GM19463 (cell line): ENCODE results near the gene IDNK.
"Not testable (repeated sequence)": the region's sequence is repeated elsewhere in the genome, so short reads cannot be mapped to it uniquely, and the experiment has no call there.

Experiments
- ATAC-seq: cut with Tn5 transposase; IDR thresholded peaks from one replicate; pipeline ENCODE4 v1.9.1; 2021; ENCODE audit warnings: mild to moderate bottlenecking, moderate library complexity; ENCODE audit not compliant: unreplicated experiment

Gene IDNK

DNA sequence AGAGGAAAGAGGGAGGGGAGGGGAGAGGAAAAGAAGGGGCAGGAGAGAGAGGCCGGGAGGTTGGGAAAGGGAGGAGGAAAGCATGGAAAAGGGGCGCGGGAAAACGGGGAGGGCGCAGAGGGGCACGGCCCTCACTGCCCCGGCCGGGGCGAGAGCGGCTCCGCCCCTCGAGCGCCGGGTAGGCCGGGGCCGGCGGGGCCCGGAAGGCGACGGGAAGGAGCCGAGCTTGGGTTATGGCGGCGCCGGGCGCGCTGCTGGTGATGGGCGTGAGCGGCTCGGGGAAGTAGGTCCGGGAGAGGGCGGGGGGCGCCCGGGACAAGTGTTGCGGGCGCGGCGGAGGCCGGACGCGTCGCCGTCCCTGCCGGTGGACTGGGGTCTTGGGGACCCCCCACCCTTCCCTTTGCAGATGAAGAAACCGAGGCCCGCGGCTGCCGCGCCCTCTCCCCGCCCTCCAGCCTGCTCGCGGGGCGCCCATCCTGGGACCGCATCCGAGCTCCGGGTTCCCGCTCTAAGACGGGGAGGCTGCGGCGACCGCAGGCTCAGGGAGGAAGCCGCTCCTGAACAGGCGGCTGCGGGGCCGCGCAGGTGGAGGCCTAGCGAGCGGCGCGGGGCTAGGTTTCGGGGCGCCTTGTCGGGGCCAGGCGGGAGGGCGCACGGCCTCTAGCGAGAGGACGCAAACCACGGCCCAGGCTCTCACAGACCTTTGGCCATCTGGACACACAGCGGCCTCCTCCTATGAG is at the start of gene IDNK:
TSS of gene IDNK (plus strand) at position 205 of the 740 bp plus-strand sequence. CDS start at position 234, 29 bp downstream.
- ATAC-seq = peak; percentile 80

DNA sequence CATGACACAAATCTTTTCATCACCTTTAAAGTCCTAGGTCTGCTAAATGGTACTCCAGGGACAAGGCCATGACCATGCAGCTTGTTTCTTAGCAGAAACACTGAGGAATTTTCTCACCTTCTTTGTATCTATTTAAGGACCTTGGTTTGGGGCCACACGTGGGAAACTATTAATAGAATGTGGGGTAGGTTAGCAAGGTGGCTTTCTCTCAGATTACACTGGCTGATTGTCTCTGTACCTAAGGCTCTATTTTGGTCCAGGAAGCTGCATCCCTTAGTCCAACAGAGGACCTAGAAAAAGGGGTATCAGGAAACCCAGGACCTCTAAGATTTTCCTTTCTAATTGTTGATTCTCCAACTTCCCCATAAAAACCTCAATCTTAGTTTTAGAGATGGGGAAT is 48.5 kb upstream of the IDNK start:
- no peak for ATAC-seq

DNA sequence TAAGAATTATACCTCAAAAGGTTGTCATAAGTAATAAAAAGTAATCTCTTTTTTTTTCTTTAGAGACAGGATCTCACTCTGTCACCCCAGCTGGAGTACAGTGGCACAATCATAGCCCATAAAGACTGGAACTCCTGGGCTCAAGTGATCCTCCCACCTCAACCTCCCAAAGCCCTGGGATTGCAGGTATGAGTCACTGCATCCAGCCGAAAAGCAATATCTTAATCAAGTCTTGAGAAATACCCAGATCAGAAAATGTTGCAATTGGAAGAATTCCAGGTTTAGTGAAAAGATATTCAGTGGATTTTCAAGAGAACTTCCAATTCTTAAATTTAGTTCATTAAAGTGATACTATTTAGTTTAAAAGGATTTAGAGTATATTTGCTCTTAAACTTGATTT is 40.9 kb upstream of the IDNK start:
- ATAC-seq = no peak

DNA sequence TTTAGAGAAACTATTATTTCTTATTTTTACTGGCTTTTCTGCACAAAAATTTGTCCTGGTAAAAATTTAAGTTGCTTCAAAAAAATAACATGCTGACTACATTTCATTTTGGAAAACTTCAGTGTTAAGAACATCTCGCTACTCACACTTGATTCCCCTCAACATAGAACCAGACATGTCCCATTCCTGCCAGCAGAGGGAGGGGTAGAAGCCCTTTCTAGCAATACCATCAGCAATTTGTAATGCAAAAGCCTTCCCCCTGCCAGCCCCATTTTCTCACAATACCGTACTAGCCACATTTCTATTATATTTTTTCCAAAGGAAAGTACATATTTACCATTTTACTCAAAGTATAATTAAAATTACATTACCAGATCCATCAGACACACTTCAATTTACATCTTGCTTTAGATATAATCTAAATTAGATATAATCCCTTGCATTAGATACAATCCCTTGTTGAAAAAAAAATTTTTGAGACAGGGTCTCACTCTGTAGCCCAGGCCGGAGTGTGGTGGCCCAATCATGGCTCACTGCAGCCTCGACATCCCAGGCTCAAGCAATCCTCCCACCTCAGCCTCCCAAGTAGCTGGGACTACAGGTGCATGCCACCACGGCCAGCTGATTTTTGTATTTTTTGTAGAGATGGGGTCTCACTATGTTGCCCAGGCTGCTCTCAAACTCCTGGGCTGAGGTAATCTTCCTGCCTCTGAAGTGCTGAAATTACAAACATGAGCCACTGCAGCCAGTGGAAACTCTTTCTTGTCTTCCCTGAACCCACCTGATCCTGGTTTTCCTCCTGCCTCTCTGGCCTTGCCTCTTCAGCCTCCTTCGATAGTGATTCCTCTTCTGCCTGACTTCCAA is 39.6 kb upstream of the IDNK start:
- ATAC-seq = peak; percentile 81

DNA sequence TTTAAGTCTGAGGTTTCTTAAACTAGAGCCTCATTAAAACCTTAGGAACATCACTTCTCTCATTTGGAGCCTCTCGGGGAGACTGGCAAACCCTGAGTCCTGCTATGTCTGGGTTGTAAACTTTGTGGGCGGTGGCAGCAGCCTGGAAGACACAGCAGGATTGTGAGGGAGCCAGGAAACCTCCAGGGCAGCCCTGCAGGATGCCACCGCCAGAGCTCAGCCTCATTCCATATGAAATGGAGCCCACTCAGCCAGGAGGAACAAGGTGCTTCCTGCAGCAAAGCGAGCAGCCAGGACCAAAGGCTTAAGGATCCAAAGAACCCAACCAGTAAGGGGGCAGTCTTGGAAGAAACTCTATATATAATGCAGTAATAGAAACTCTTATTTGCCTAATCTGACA is 37.9 kb upstream of the IDNK start:
- no peak for ATAC-seq

DNA sequence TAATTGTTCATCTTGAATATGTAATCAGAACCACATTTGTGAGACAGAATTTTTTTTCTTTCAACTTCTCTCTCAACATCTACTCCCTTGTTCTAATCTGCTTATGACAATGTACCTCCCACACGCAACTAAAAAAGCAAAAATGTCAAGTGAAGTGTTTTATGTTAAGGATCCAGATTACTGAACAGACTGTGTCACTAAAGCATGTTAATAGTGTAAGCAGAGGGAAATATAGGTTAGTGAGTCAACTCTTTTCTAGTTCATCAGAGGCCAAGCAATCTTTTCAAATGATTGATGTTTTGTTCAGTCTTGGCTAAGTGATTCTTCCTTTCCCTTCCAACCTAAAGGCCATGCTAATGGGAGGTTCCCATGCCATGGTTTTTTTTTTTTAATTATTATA is 34.7 kb upstream of the IDNK start:
- ATAC-seq = no peak

DNA sequence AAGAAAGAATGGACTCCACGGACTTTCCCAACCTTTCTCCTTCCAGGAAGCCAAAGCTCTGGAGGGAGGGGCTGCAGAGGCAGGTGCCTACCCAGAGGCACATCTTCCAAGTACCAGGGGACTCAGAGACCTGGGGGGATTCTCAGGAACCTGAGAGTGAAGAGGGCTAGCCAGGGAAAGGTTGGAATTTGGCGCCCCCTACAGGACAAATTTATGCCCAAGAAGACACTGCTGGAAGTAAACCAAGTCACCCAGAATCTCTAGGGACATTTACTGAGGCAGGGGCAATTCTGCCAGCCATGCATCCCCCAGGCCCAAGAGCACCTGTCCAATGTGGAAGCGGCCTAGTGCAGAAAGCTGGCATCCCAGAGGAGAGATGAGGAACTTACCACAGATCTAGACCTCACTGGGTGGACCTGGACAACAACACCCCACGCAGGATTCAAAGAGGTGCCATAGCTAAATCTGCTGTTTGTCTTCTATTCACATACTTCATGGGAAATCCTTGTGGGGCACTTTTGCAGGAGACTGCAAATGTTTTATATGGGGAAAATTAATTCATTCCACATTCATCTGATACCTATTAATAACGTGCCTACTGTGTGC is 25.9 kb upstream of the IDNK start:
- ATAC-seq = no peak

DNA sequence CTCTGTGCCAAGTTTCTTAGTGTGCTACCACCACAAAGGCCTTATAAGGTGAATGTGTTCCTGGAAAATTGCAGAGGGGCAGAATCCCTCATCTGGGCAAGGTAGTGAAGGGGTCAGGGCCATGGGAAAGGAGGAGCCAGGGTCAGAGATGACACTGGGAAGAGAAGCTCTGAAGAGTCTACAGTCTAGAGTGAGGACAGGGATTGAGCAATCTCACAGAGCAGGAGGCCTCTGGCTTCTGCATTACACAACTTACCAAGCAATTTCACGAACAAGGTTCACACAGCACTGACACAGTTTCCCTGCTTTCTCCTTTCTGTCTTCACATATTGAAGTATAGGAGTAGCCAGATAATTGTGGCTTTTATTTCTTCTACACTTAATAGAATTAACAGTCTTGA is 24.5 kb upstream of the IDNK start:
- no peak for ATAC-seq

DNA sequence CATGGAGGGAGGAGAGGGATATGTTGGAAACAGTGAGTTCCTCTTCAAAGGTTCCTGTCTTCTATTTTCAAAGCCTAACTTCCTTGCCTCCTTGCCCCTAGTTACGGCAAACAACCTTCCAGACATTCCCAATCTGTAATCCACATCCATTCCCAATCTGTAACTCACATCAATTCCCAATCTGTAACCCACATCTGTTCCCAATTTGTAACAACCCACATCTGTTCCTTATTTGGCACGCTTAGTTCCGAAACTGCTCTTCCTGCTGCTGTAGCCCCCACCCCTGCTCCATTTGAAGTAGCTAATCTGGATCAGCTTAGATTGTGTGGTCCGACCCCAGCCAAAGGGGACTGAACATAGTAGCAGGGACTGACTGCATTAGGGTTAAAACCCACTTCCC is 23.9 kb upstream of the IDNK start:
- no peak for ATAC-seq

DNA sequence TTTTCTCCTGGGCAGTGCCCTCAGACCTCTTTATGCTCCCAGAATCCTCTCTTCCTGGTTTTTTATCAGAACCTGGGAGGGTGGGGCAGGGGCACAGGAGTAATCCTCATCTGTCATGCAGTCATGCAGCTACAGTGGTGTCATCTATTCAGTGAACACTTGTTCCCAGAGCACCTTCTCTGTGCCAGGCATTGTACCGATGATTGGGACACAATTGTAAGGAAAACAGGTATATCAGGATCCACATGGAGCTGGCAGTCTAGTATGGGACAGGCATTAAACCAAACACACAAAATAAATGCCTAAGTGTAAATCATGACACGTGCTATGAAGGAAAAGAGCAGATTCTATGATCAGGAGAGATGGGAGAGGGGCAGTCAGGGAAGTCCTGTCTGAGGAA is 21.5 kb upstream of the IDNK start:
- ATAC-seq = no peak

DNA sequence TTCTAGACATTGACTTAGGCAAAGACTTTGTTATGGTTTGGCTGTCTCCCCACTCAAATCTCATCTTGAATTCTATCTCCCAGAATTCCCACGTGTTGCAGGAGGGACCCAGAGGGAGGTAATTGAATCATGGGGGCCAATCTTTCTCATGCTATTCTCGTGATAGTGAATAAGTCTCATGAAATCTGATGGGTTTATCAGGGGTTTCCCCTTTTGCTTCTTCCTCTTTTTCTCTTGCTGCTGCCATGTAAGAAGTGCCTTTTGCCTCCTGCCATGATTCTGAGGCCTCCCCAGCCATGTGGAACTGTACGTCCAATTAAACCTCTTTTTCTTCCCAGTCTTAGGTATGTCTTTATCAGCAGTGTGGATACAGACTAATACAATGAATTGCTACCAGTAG is 15.3 kb upstream of the IDNK start:
- not testable (repeated sequence) for ATAC-seq

DNA sequence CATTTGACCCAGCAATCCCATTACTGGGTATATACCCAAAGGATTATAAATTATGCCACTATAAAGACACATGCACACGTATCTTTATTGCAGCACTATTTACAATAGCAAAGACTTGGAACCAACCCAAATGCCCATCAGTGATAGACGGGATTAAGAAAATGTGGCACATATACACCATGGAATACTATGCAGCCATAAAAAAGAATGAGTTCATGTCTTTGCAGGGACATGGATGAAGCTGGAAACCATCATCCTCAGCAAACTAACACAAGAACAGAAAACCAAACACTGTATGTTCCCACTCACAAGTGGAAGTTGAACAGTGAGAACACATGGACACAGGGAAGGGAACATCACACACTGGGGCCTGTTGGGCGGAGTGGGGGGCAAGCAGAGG is 9.6 kb upstream of the IDNK start:
- not testable (repeated sequence) for ATAC-seq

DNA sequence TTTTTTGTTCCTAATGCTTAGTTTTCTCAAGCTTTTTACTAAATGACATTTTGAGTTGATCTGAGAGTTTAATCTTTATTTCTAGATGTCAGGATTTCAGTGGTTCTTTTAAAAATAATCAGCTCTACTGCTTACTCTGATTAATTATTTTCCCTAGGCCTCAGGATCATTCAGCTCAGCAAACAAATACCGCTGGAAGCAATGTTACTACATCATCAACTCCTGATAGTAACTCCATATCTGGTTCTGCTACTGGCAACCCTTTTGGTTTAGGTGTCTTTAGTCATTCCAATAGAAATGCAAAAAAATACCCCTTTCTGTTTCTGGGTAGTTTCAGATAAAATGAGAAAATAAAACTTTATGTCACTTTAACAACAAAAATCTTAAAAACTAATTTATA is 5.6 kb upstream of the IDNK start:
- ATAC-seq = no peak

DNA sequence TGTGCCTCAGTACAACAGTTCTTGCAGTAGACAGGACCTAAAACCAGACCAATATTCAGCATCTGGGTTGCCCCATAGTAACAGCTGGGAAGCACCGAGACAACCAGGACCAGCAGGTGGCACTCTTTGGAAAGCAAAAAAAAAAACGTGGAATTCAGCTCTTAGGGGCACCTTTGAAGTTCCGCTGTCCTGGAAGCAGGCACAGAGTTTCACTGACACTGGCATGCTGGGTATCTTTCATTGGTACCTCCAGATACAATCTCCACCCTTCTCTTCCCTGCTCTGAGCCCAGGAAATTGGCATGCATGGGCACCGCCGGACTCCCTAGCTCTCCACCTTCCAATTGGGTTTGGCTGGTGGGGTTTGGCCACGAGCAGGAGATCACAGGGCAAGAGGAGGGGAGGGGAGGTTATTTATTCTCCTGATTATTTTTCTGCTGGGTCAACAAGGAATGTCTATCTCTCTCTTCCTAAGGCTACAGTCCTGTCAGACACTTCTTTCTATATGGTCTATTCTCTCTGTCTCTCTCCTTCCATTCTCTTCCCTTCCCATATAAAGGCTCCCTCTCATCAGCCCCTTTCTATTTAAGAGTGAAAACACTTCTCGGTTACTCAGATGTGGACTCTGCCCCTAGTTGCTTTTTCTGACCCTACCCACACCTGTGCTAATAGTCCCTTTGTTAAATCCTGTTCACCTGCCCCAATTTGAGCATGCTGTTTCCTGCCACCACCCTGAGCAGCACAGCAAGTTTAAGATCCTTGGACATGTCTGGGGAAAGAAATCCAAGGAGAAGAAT is 1.9 kb upstream of the IDNK start:
- ATAC-seq = no peak

DNA sequence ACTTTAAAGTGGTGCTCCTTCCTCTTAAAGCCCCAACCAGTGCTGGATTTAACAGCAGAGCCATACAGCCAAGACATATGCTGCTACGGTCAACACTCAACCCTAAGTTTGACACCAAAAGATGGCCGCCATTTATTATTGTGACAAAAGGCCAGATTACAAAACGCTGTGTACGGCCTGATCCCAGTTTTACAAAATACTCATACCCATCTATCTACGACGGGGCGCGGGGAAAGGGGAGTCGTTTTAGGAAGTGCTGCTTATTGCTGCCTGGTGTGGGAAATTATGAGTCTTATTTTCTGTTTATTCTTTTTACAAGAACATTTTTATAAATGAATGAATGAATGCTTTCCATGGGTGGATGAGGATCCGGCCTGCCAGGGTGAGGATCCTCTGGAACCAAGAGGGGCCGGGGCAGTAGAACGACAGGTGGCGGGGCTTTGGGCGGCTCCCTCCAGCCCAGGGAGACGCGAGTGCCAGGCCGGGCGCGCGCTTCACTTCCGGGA is 457 bp upstream of the IDNK start:
- ATAC-seq = peak; percentile 48

DNA sequence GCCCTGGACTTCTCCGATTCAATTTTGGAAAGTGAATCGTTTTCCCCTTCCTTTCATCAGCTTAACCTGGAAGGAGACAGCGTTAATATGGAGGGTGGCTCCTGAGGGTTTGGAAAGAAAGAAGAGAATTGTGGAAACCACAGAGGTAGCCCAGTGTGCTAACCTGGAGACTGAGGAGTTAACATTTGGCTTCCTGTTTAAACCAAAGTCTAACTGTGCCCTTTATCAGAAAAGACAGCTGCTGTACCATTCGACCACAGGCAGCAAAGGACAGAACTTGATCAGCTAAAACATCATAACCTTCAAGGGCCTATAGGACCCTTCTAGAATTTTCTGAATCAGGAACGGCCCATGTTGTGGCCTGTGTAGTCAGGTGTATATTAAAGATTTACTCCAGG is 735 bp downstream of the IDNK start:
- peak; percentile 16 for ATAC-seq

DNA sequence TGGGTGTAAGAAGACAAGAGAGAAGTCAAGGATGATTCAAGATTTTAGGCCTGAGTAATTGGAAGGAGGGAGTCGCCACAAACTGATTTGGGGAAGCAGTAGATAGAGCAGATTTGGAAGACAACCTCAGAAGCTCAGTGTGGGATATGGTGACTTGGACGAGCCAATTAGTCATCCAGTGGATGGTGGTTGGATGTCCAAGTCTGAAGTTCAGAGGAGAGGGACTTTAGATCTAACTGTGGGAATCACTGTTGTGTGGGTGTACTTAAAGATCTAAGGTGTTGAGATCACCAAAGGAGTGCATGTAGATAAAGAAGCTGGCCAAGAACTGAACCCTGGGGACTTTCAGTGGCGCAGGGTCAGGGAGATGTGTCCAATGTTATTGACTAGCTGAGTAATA is 2.2 kb downstream of the IDNK start:
- no peak for ATAC-seq

DNA sequence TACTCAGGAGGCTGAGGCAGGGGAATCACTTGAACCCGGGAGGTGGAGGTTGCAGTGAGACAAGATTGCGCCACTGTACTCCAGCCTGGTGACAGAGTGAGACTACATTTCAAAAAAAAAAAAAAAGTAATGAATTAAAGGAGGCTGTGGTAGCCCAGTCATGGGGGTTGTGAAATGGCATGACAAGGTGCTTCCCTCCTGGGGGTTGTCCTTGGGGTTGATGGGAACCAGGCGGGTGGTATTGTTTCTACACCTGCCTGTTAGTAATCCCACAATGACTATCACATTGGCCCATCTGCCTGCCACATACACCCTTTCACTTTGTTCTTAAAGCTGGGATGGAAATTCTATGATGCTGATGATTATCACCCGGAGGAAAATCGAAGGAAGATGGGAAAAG is 5.6 kb downstream of the IDNK start:
- ATAC-seq = no peak

DNA sequence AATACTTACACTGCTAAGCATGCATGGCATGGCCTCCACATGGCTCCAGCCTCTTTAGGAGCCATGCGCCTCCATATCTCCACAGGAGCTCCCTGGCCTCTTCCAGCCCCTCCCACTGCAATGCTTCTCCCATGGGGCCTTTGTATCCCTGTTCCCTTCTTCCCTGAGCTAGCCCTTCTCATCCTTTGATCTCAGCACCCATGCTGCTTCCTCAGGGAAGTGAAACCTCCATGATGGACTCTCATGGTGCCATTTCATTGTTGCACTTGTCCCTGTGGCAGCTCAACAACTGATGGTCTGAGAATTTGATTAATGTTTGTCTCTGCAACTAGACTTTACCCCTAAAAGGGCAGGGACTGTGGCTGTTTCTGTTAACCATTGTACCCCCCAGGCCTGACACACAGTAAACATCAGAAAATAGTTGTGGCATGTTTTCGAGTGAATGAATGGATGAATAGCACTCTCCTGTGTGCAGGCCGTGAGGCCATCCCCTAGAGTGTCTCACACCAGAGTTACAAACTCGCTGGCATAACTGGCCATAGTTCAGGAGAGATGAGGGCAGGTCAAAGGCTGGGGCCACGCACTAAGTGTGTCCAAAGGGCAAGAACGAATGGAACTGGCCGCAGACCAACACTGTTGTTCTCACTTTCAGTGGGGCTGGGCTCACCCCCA is 6.6 kb downstream of the IDNK start:
- ATAC-seq = no peak

DNA sequence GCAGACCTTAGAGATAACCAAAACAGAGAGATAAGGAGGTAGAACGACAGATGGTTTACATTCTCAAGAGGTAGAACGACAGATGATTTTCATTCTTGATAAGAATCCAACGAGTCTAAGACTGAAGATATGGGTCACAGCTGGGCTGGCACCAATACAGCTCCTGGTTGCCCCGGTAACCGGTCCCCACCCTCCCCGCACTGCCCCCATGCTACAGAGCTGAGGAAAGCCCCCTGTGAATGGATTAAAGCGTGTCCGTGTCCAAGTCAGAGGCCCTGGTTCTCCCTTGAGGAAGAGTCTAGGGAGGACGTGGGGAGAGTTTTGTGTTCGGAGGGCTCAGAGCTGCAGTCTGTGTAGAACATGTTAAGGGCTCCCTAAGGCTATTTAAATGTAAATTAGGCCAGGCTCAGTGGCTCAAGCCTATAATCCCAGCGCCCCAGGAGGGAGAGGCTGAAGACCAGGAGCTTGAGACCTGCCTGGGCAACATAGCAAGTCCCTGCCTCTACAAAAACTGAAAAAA is 8.1 kb downstream of the IDNK start:
- ATAC-seq = no peak
